HCT116 (cell line): ENCODE data around the gene TOR4A. TPM values are rescaled to one million over a fixed set of nuclear protein-coding genes. Genes with fewer than 3 reads are reported as not detected.
A peak's percentile ranks its signal among the peaks of the same experiment; 100 is the strongest.

ENCODE experiments used
- ATAC-seq: fragments of 200-7000 bp; cut with Tn5 transposase; 2 replicates; pipeline ENCODE4 v1.9.1; 2020; ENCODE audit warnings: mild to moderate bottlenecking, moderate library complexity
- BruUV-seq: library from RNA; stranded (reverse); fragments of 400-500 nt; replicated peaks from 2 replicates; lab custom pipeline; 2021; lab: Mats Ljungman, UMichigan
- CTCF ChIA-PET: fragments of 300-600 bp; sonication (Branson Sonifier 250); formaldehyde crosslinking; loops from one replicate; lab custom pipeline; 2021; ENCODE audit warnings: antibody characterized with exemption; lab: Charles Lee
- POLR2A ChIA-PET: fragments of 300-600, 350-600 bp; sonication (Branson Sonifier 250); formaldehyde crosslinking; loops from one replicate; lab custom pipeline; 2021; ENCODE audit warnings: antibody characterized with exemption; lab: Charles Lee
- RAD21 ChIA-PET, 2 experiments: fragments of 300-600 bp; sonication (Branson Sonifier 250); formaldehyde crosslinking; loops; one replicate each; lab custom pipeline; 2023; ENCODE audit warnings: low total read pairs in 2 of 2; ENCODE audit not compliant: uncharacterized antibody in 2 of 2, unreplicated experiment in 2 of 2, low non-redundant PET in 1 of 2; lab: Charles Lee
- DNase-seq: peaks from one replicate; pipeline ENCODE4 v3.0.0-alpha.2; 2010; ENCODE audit warnings: low read depth, low spot score
- H2AFZ ChIP-seq: fragments of 200-600 bp; shearing (Covaris generic), sonication (generic); 2 replicates; pipeline ENCODE4 v1.6.1; 2017; ENCODE audit warnings: low read depth, mixed run types, mixed read lengths, antibody characterized with exemption, low read length; ENCODE audit not compliant: poor library complexity, severe bottlenecking
- H3K27ac ChIP-seq: 2 replicates; pipeline ENCODE4 v1.5.1; 2012; ENCODE audit warnings: low read depth, low read length
- H3K27me3 ChIP-seq: fragments of 200-600 bp; sonication (generic); 2 replicates; pipeline ENCODE4 v1.6.1; 2016; ENCODE audit warnings: mixed run types, low read length, mixed read lengths; ENCODE audit not compliant: insufficient read depth
- H3K36me3 ChIP-seq, 2 experiments: fragments of 200-500 bp in 1 of 2; fragments of 200-600 bp in 1 of 2; sonication (Bioruptor generic) in 1 of 2; sonication (generic) in 1 of 2; 2 replicates each; pipeline versions ENCODE4 v1.5.1 to v1.6.1; 2014 to 2016; ENCODE audit warnings: low read length in 2 of 2, inconsistent platforms in 1 of 2, mixed read lengths in 1 of 2, mixed run types in 1 of 2; ENCODE audit not compliant: insufficient read depth in 2 of 2, control insufficient read depth in 1 of 2
- H3K4me1 ChIP-seq, 2 experiments: fragments of 200-600 bp in 1 of 2; sonication (generic) in 1 of 2; 2 replicates each; pipeline versions ENCODE4 v1.5.1 to v1.6.1; 2012 to 2017; ENCODE audit warnings: low read length in 2 of 2, inconsistent platforms in 1 of 2, mild to moderate bottlenecking in 1 of 2, mixed read lengths in 1 of 2, mixed run types in 1 of 2, moderate library complexity in 1 of 2; ENCODE audit not compliant: insufficient read depth in 2 of 2, control insufficient read depth in 1 of 2
- H3K4me2 ChIP-seq: fragments of 200-600 bp; sonication (generic); 2 replicates; pipeline ENCODE4 v1.6.1; 2017; ENCODE audit warnings: mixed run types, low read length, mixed read lengths
- H3K4me3 ChIP-seq, 2 experiments: fragments of 200-600 bp in 1 of 2; sonication (generic) in 1 of 2; replicated peaks in 1 of 2; 2 replicates each; pipeline ENCODE4 v1.5.1; 2011 to 2016; ENCODE audit warnings: low read length in 2 of 2, control low read depth in 1 of 2, low read depth in 1 of 2, mild to moderate bottlenecking in 1 of 2, mixed read lengths in 1 of 2, mixed run types in 1 of 2
- H3K79me2 ChIP-seq: fragments of 200-600 bp; sonication (generic); 2 replicates; pipeline ENCODE4 v1.6.1; 2017; ENCODE audit warnings: mild to moderate bottlenecking, mixed run types, low read length, moderate library complexity, mixed read lengths; ENCODE audit not compliant: insufficient read depth
- H3K9ac ChIP-seq: fragments of 200-600 bp; sonication (generic); 2 replicates; pipeline ENCODE4 v1.6.1; 2016; ENCODE audit warnings: low read length, mixed read lengths
- H3K9me2 ChIP-seq: fragments of 200-600 bp; sonication (generic), shearing (Covaris generic); 2 replicates; pipeline ENCODE4 v1.6.1; 2017; ENCODE audit warnings: mixed run types, mild to moderate bottlenecking, moderate library complexity; ENCODE audit not compliant: insufficient read depth
- H3K9me3 ChIP-seq, 2 experiments: fragments of 200-500 bp in 1 of 2; fragments of 200-600 bp in 1 of 2; sonication (Bioruptor generic) in 1 of 2; sonication (generic) in 1 of 2; 2 replicates each; pipeline ENCODE4 v1.6.1; 2014 to 2017; ENCODE audit warnings: low read length in 2 of 2, mixed read lengths in 2 of 2, inconsistent platforms in 1 of 2, low read depth in 1 of 2, mild to moderate bottlenecking in 1 of 2, mixed run types in 1 of 2, moderate library complexity in 1 of 2; ENCODE audit not compliant: control insufficient read depth in 1 of 2, insufficient read depth in 1 of 2
- H4K20me1 ChIP-seq: fragments of 200-600 bp; sonication (generic), shearing (Covaris generic); 2 replicates; pipeline ENCODE4 v1.6.1; 2017; ENCODE audit warnings: mixed run types, mild to moderate bottlenecking, moderate library complexity; ENCODE audit not compliant: insufficient read depth
- EGR1 ChIP-seq: IDR thresholded peaks from 2 replicates; pipeline ENCODE4 v1.6.1; 2012; ENCODE audit warnings: low read depth
- EZH2 ChIP-seq: fragments of 200-600 bp; sonication (generic); IDR thresholded peaks from 2 replicates; pipeline ENCODE4 v1.6.1; 2017; ENCODE audit warnings: antibody characterized with exemption, mixed run types
- EZH2phosphoT487 ChIP-seq: fragments of 200-600 bp; IDR thresholded peaks from 2 replicates; pipeline ENCODE4 v1.6.1; 2018; ENCODE audit warnings: antibody characterized with exemption, borderline replicate concordance
- JUND ChIP-seq: IDR thresholded peaks from 2 replicates; pipeline ENCODE4 v1.6.1; 2012
- POLR2A ChIP-seq: IDR thresholded peaks from 2 replicates; pipeline ENCODE4 v1.7.0; 2011; ENCODE audit warnings: borderline replicate concordance; ENCODE audit not compliant: insufficient read depth, insufficient read length; ENCODE audit errors: extremely low read depth
- POLR2AphosphoS5 ChIP-seq: IDR thresholded peaks from 2 replicates; pipeline ENCODE4 v1.6.1; 2011; ENCODE audit warnings: mild to moderate bottlenecking, low read depth, low read length, moderate library complexity
- RAD21 ChIP-seq: IDR thresholded peaks from 2 replicates; pipeline ENCODE4 v1.6.1; 2012; ENCODE audit warnings: low read depth, mild to moderate bottlenecking
- SIN3A ChIP-seq: IDR thresholded peaks from 2 replicates; pipeline ENCODE4 v1.6.1; 2012; ENCODE audit warnings: low read depth
- SP1 ChIP-seq: IDR thresholded peaks from 2 replicates; pipeline ENCODE4 v1.6.1; 2012; ENCODE audit warnings: low read depth
- SRF ChIP-seq: IDR thresholded peaks from 2 replicates; pipeline ENCODE4 v1.6.1; 2012; ENCODE audit warnings: low read depth
- TCF7L2 ChIP-seq: IDR thresholded peaks from 2 replicates; pipeline ENCODE4 v1.7.0; 2011; ENCODE audit warnings: borderline replicate concordance, inconsistent platforms; ENCODE audit not compliant: insufficient read depth, insufficient read length; ENCODE audit errors: extremely low read depth
- YY1 ChIP-seq: IDR thresholded peaks from 2 replicates; pipeline ENCODE4 v1.6.1; 2011; ENCODE audit warnings: low read length, low read depth, moderate library complexity, mild to moderate bottlenecking; ENCODE audit not compliant: insufficient replicate concordance; ENCODE audit errors: extremely low read depth
- intact Hi-C: fragments of 100-400 bp; cut with micrococcal nuclease; formaldehyde crosslinking; loops from 2 replicates; pipeline ENCODE4 v1.10.0; 2022
- total RNA-seq: library from RNA; stranded (reverse); gene quantifications from one replicate; pipeline ENCODE4 v1.2.1, GENCODE V29; 2021; ENCODE audit not compliant: unreplicated experiment
- TF ChIP-seq, protein P1 (sequence below), 3 experiments: fragments of 200-600 bp in 1 of 3; sonication (generic) in 1 of 3; IDR thresholded peaks in 2 of 3; conservative IDR thresholded peaks in 1 of 3; 2 replicates each; pipeline ENCODE4 v1.5.1; 2012 to 2017; ENCODE audit warnings: low read depth in 2 of 3, low read length in 2 of 3, antibody characterized with exemption in 1 of 3, borderline replicate concordance in 1 of 3, control low read depth in 1 of 3, mild to moderate bottlenecking in 1 of 3, mixed read lengths in 1 of 3, mixed run types in 1 of 3, moderate library complexity in 1 of 3; ENCODE audit not compliant: insufficient read depth in 1 of 3

Gene TOR4A
- total RNA-seq, 1 experiment from 2014 or later, result 34.0 TPM

DNA sequence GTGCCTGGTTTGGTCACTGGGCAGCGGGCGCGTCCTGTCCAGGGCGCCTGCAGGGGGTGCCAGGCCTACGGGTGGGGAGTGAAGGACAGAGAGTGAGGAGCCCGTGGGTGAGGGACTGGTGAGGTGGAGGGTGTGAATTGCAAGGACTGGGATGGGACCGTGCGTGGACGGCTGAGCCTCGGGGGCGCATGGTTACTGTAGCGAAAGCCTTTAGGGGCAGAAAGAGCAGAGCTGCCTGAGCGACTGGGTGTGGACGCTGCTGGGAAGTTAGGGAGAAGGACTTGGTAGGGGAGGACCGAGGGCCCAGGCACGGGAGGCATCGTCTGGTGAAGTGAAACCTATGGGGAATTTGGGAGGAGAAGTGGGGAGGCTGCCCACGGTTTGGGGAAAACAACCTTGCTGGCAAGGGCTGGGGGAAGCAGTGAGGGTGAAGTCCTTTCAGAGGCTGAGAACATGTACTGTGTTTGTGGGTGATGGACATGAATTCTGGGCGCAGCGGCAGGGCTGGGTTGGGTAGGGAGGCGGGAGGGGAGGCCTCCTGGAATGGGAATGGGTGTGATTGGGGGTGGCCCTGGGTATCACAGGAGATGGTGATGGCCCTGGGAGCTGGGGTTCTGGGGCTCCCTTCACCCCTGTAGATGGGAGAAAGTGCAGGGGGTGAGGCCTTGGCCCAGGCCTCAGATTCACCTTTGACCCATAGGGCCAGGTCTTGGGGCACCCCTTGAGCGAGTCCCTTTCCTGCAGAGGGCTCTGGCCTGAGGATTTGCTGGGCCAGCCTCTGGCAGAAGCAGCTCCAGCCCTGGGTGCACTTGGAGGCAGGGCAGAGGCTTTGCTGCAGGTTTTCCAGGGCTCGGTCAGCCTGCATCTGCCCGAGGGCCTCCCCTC, 1.7 kb upstream of the TOR4A start:
- no TSS peak for BruUV-seq
- H3K79me2 ChIP-seq, result peaks cover 31% of the 10 kb centered on the region
- no peaks in the 10 kb centered on the region for H3K9me3 ChIP-seq
- ChIA-PET RAD21 (no interaction called here), POLR2A (interaction anchor here (1.5 to 1.7 kb wide), 2 partner anchors 11 to 35 kb away, joined by 4 to 9 read pairs; partner anchors contain the start of gene TUBB4B), CTCF (interaction anchor here (2.0 kb wide), 1 partner anchor 11 kb away, joined by 18 read pairs; no protein-coding TSS in a partner anchor)
- intact Hi-C loops, result no loop called here
- H3K4me2 ChIP-seq, result peak overlapping the region; percentile 85
- 0 out of 4 replicates have a peak overlapping the region, but pooled peaks of 1 of the 2 experiments have one; percentile 80 for H3K4me3 ChIP-seq
- peak overlapping the region; percentile 84 for H3K9ac ChIP-seq
- H3K27ac ChIP-seq, result peak overlapping the region; percentile 96
- H2AFZ ChIP-seq, result no peak overlapping the region
- H4K20me1 ChIP-seq, result no peaks in the 10 kb centered on the region
- ATAC-seq, result no peak
- TF ChIP-seq EZH2 (no peak), EGR1 (no peak), SRF (no peak), TCF7L2 (no peak), RAD21 (no peak), YY1 (no peak), EZH2phosphoT487 (no peak), SP1 (no peak), POLR2A (no peak), SIN3A (no peak), POLR2AphosphoS5 (no peak), JUND (no peak)
- TF ChIP-seq, protein P1, sequence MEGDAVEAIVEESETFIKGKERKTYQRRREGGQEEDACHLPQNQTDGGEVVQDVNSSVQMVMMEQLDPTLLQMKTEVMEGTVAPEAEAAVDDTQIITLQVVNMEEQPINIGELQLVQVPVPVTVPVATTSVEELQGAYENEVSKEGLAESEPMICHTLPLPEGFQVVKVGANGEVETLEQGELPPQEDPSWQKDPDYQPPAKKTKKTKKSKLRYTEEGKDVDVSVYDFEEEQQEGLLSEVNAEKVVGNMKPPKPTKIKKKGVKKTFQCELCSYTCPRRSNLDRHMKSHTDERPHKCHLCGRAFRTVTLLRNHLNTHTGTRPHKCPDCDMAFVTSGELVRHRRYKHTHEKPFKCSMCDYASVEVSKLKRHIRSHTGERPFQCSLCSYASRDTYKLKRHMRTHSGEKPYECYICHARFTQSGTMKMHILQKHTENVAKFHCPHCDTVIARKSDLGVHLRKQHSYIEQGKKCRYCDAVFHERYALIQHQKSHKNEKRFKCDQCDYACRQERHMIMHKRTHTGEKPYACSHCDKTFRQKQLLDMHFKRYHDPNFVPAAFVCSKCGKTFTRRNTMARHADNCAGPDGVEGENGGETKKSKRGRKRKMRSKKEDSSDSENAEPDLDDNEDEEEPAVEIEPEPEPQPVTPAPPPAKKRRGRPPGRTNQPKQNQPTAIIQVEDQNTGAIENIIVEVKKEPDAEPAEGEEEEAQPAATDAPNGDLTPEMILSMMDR (IDR thresholded peaks at IDR 0.05 in 2 of 3, conservative IDR thresholded peaks at IDR 0.05 in 1 of 3; ENCODE audit: borderline replicate concordance in 1 of 3, insufficient read depth in 1 of 3, low read depth in 2 of 3, low read length in 2 of 3), result no peak
- no peaks in the 10 kb centered on the region for H3K9me2 ChIP-seq
- H3K36me3 ChIP-seq, result peaks cover 0 to 20% of the 10 kb centered on the region in 2 experiments; a peak in 2 of 4 replicates
- peaks cover 31 to 40% of the 10 kb centered on the region in 2 experiments for H3K4me1 ChIP-seq
- DNase-seq, result no peak
- H3K27me3 ChIP-seq, result no peaks in the 10 kb centered on the region
